ACHN (cell line): ENCODE measurements around the gene ASB10.

ENCODE experiments used
- DNase-seq: peaks from one replicate; pipeline ENCODE4 v3.0.0-alpha.2; 2015
- in situ Hi-C: cut with HindIII; loops from 2 replicates; pipeline ENCODE4 v1.10.0; 2017; ENCODE audit warnings: low sequenced_read_pairs, low pct_ligation_motif_present, low pct_unique_long_range_greater_than_20kb

Gene ASB10

GRCh38 chr7:151173386-151174245, 13.4 kb downstream of the ASB10 start:
- in situ Hi-C loops: no loop called here
- no peak for DNase-seq

DNA sequence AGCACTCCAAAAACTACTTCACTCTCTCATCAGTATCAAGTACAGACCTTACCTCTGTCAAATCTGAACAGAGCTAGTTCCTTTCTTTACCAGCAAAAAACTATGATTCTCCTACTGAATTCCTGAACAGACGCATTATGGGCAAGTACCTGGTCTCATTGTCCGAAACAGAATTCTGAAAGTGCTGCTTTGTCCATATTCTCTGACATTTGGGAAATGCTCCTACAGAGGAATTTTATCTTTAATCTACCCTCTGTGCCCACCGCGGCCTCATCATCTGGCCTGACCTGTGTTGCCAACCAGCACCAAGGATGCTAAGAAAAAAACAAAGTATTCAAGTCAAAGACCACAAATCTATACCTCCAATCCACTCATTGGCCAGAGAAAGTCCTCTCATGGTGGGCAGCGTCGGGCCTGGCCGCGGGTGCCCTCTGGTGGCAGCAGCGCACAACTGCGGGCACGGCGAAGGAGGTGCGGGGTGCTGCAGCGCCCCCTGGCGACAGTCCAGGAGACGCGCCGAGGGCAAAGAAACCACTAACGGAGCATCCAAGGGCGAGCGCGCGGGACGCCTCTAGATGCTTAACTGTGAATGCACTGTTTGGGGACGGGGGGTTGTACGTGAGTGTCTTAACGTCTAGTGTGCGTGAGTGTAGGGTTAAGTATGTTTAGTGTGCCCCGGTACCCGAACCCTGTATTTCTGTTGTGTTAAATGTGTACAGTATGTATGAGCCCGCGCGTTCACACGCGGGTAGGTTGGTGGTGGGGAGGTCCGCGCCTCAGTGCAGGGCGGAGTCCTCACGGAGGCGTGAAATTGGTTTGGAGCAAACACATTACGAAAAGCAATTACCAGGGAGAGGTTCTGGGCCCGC, 14.5 kb downstream of the ASB10 start:
- peak; percentile 78 for DNase-seq
- in situ Hi-C loops: no loop called here

DNA sequence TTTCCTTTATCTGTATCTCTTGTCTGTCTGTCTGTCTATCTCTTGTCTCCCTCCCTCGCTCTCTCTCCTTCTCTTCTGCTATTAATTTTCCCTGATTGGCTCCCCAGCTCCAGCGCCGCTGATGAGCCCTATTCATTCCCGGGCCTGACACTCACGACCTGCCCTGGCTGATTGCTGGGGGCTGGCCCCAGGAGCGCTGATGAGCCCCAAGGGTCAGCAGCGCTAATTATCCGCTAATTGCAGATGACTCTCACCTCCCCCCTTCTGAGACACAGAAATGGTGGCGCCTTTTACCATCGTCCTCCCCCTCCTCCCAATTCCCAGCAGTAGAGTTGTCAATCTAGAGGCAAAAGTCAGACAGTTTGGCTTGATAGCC, 18.3 kb downstream of the ASB10 start:
- DNase-seq: no peak
- in situ Hi-C loops: no loop called here

- DNase-seq: peak; percentile 59
- in situ Hi-C loops: no loop called here
Observed at GRCh38 chr7:151168003-151168786, 18.9 kb downstream of the ASB10 start.

DNA sequence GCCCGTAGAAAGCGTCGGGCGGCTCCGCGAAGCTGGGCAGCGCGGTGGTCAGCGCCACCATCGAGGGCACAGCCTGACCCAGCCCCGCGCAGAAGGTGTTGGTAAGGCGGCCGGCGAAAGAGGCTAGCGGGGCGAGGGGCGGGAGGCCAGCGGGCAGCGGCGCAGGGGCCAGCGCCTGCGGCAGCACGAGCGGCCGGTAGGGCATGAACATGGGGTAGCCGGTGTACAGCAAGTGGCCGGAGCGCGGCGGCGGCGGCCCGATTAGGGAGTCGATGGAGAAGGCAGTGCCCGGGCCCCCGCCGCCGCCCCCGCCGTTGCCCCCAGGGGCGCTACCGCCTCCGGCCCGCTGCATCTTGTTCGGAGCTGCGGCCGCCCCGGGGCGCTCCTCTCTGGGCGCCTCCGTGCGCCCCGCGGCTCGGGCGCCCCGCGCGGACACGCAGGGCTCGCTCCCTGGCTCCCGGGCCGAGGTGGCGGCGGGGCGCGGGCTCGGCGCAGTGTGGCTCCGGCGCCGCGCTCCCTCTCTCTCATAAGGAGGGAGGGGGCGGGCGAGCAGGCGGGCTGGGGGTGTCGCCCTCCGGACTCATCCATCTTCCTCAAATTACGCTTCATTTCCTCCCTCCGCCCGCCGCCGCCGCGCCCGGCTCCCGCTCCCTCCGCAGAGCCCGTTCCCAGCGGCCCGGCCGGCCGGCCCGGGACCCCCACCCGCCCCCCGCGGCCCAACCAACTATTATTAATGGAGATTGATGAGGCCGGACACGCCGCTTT, 19.7 kb downstream of the ASB10 start, which contains the start of gene GBX1:
Gene GBX1 (minus strand): TSS at position 498 of the 765 bp plus-strand sequence. CDS start 146 bp downstream, at position 352.
- DNase-seq: peak; percentile 42
- in situ Hi-C loops: no loop called here

DNA sequence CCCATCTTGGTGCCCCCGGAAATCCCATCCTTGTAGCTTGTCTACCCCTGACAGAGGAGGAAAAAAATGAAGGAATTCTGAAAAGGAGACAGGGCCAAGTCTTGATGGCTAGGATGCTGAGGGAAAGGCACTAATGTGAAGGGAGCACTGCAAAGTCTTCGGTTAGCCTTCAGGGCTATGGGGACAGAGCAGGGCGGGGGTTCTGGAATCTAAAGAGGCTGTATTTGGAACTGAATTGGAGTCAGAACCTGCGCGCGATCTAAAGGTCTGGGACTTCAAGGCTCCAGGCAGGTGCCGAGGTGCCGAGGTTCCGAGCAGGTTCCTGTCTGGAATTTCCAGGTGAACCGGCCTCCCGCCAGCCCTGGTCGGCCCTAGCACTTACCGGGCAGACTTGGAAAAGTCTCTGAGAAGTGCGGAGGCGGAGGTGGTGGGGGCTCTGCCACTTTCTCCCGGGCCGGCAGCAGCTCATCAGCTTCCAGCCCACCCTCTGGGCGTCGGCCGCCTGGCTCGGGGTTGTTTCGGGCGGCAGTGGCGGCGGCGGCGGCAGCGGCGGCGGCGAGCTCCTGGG, 20.3 kb downstream of the ASB10 start:
- in situ Hi-C loops: no loop called here

DNA sequence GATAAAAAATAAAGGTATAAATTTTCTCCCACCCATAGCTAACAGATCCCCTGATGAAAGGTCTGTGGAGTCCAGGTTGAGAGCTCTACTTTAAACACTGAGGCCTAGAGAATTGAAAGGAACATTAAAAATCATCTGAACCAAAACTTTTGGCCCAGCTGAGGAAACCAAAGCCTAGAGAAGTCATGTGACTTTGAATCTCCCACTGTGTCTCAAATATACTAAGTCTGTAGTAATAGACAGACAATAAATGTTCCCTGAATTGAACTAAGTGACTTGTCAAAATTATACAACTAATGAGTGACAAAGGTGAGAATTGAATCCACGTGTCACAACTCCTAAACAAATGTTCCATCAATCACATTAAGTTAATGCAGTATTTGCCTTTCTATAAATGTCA, 25.3 kb downstream of the ASB10 start:
- no peak for DNase-seq
- in situ Hi-C loops: no loop called here

More for the DNA sequence above, 20.3 kb downstream of the ASB10 start:
- no peak for DNase-seq

- no peak for DNase-seq
- in situ Hi-C loops: no loop called here
Observed at GRCh38 chr7:151157645-151158329, 29.3 kb downstream of the ASB10 start.

DNA sequence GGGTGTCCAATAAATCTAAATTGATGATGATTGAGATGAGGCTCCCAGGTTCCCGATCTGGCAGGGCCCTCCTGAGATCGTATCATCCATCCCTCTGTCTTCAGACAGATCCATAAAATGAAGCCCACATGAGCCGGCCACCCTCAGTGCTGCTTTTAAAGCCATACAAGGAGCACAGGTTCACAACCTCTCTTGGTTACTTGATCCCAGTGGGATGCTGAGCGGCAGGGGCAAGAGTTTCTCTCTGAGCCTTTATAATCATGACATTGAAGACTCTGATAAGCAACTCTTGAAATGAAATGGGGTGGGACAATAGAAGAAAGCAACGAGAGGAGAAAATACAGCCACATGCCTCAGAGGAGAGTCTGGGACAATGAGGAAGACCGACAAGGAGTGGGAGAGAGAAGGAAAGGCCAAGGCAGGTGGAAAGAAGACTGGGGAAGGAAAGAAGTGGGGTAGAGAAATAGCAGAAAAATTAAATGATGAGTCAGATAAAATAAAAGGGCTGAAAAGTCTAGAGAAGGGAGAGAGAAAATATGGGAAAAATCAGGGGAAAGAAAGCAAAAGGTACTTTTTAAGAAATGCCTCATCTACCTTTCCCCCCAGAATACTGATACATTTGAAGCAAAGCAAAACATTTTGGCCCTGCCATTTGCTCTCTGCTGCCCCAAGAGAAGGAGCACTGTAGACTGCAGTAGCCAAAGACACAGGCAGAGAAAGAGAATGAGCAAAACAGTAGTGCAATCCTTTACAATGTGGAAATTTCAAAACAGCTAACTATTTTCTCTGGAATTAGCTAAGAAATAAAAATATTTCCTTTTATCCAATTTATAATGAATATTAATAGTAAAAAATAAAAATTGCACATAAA, 34.2 kb downstream of the ASB10 start:
- DNase-seq: no peak
- in situ Hi-C loops: no loop called here

DNA sequence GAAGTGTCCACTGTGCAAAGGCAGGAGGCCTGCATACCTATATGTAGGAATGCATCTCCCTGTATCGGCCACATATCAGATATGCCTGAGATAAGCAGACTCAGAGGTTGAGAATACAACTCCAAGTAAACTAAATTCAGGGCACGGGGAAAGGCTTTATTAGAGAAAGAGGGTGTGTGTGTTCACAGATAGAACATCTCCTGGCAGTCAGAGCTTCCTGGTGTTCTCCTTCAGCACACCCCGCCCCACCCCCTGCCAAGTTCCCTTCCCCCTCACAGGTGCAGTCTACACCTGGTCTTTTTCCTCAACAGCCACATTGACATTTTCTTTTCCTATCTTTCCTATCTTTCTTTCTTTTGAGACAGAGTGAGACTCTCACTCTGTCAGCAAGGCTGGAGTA, 36.7 kb downstream of the ASB10 start:
- no peak for DNase-seq
- in situ Hi-C loops: no loop called here

- in situ Hi-C loops: loop anchor here (5.0 kb wide), 2 partner anchors 59 to 61 kb away; partner anchors contain the start of gene AGAP3
- DNase-seq: no peak
Observed at GRCh38 chr7:151148319-151149259, 38.5 kb downstream of the ASB10 start.

DNA sequence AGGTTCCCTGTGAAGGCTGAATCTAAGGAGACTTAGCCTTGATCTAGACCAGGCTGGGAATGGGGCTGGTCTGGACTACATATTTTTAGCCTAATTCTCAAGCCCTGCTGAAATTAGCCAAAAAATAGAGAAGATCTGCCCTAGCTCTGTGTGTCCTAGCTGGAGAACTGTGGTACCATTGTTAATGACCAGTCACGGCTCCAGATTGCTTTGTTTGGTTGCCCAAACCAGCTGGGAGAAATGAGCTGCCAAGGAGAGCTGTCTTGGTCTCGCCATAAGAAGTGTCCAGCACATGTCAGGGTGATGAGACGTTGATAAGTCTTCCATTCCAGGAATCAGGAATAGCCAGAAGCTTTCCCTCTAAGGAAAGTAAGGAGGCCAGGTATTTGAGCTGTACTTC, 40.3 kb downstream of the ASB10 start:
- DNase-seq: no peak
- in situ Hi-C loops: loop anchor here (5.0 kb wide), 2 partner anchors 59 to 61 kb away; partner anchors contain the start of gene AGAP3

DNA sequence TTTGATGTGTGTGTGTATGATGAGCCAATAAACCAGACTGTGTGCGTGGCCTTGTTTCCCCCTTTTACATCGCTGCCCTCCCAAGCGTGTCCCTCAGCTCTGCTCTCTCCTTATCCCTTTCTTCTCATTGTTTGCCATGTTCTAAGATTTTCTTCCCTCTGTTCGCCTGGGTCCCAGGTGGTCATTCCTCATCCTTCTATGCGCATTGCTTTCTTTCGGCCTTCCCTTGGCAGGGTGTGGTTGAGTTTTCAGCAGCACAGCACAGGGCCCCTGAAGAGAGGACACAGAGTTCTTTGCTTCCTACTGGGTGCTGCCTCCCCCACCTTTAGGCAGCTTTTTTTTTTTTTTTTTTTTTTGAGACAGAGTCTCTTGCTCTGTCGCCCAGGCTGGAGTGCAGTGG, 42.7 kb downstream of the ASB10 start:
- in situ Hi-C loops: no loop called here
- no peak for DNase-seq

GRCh38 chr7:151143261-151144015, 43.6 kb downstream of the ASB10 start:
- in situ Hi-C loops: no loop called here
- no peak for DNase-seq

DNA sequence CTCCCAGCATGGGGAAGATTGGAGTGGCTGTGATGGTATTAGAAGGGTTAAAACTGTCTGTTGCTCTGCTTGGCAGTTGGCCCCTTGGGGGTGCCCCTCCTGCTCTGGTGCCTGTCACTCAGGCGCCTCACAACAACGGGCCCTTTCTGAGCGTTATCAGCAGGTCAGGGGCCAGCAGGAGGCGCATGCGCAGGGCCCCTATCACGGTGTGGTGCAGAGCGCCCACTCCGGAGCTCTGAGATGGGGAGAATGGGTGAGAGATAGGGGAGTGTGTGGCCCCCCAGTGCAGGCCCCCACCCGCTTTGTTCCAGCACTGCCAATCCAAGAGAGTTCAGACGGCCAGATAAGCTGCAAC, 44.4 kb downstream of the ASB10 start:
- in situ Hi-C loops: no loop called here
- DNase-seq: no peak
